Measurements from ENCODE around the gene NGFR.

- TF ChIP-seq ZNF274 (IDR thresholded peaks at IDR 0.05; ENCODE audit: low read depth, low read length) (no peak), YY1 (IDR thresholded peaks at IDR 0.05; ENCODE audit: insufficient read depth, insufficient read length) (no peak)
Observed at GRCh38 chr17:49455272-49455861, 39.7 kb upstream of the NGFR start.

All from NT2/D1 (cell line).